Ascending aorta (tissue), 2 donors: ENCODE measurements around the gene VGLL3. TPM values are rescaled to one million over a fixed set of nuclear protein-coding genes. Genes with fewer than 3 reads are reported as not detected.

Experiments
- DNase-seq, 2 donors: peaks; one replicate each; pipeline ENCODE4 v3.0.0-alpha.2; 2019; ENCODE audit warnings: low spot score in 2 of 2
- H3K27ac ChIP-seq, 2 donors: fragments of 200-600 bp; sonication (generic); one replicate each; pipeline ENCODE4 v1.5.1; 2016 to 2017; ENCODE audit warnings: mild to moderate bottlenecking in 1 of 2
- H3K27me3 ChIP-seq: fragments of 200-600 bp; sonication (generic); one replicate; pipeline ENCODE4 v1.5.1; 2017
- H3K36me3 ChIP-seq, 2 donors: fragments of 200-600 bp; sonication (generic); one replicate each; pipeline ENCODE4 v1.5.1; 2016
- H3K4me1 ChIP-seq, 2 donors: fragments of 200-600 bp; sonication (generic); one replicate each; pipeline ENCODE4 v1.5.1; 2016 to 2017; ENCODE audit warnings: mild to moderate bottlenecking in 1 of 2
- H3K4me3 ChIP-seq, 2 donors: fragments of 200-600 bp; sonication (generic); one replicate each; pipeline ENCODE4 v1.5.1; 2016 to 2017; ENCODE audit warnings: mild to moderate bottlenecking in 1 of 2
- H3K9me3 ChIP-seq, 2 donors: fragments of 200-600 bp; sonication (generic); one replicate each; pipeline ENCODE4 v1.5.1; 2016
- CTCF ChIP-seq, 3 experiments: fragments of 200-600 bp in 2 of 3; fragments of 450-650 bp in 1 of 3; sonication (generic) in 2 of 3; IDR thresholded peaks; one replicate each; pipeline ENCODE4 v1.5.1; 2016 to 2019; ENCODE audit warnings: antibody characterized with exemption in 3 of 3, mild to moderate bottlenecking in 1 of 3, moderate library complexity in 1 of 3
- intact Hi-C: fragments of 100-400 bp; cut with DNase I; formaldehyde crosslinking; loops from one replicate; pipeline ENCODE4 v1.15.1; 2023
- total RNA-seq: library from RNA; depleted of rRNA; stranded (reverse); fragments of >200 nt; gene quantifications from one replicate; pipeline ENCODE4 v1.1.0, GENCODE V29; 2016

Gene VGLL3
- total RNA-seq, 1 donor from 2014 or later, result 138 TPM

DNA sequence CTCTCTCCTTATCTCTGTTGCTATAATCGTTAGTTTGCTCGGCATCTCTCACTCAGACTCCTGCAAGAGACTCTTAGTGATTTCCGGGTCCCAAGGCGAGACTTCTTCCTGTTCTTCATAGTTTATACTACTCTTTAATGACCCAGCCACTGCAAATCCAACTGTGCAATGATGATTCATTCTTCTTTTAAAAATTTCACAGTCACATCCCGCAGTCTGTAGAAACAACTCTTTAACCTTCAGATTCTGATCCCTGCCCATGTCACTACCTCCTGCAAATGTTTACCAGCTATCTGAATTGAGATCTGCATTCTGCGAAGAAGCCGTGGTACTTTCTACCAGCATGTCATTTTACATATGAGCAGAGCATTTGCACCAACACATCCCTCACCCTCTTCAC is 2.8 kb upstream of the VGLL3 start:
- TF ChIP-seq CTCF (IDR thresholded peaks at IDR 0.05), result no peak
- no peak overlapping the region for H3K27ac ChIP-seq
- no peaks in the 10 kb centered on the region for H3K27me3 ChIP-seq
- DNase-seq, result no peak
- no peaks in the 10 kb centered on the region for H3K36me3 ChIP-seq
- H3K4me1 ChIP-seq, result no peaks in the 10 kb centered on the region
- H3K4me3 ChIP-seq, result no peak overlapping the region
- intact Hi-C loops, result no loop called here
- H3K9me3 ChIP-seq, result no peaks in the 10 kb centered on the region

DNA sequence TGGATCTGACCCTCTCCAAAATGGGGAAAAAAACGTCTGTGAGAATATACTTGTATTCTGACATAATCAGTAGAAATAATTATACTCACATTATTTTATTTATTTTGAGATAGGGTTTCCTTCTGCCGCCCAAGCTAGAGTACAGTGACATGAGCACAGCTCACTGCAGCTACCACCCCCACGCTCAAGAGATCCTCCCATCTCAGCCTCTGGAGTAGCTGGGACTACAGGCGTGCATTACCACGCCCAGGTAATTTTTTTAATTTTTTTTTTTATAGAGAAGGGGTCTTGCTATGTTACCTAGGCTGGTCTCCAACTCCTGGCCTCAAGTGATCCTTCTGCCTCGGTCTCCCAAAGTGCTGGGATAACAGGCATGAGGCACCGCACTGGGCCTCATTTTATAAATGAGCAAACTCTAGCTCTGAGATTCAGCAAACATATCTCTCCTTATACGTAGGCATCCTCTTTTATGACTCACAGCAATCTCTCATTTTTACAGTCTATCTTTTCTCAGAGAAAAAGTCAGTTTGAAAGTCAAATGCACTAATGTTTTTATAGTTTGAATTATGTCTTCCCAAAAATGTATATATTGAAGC is 989 bp upstream of the VGLL3 start:
- intact Hi-C loops, result loop anchor here (2.0 kb wide), 4 partner anchors 55 to 235 kb away; partner anchors contain the start of gene CHMP2B
- Histone ChIP-seq H3K4me1 (no peaks in the 10 kb centered on the region), H3K27ac (peak overlapping the region; percentile 90 to 91), H3K9me3 (no peaks in the 10 kb centered on the region), H3K36me3 (no peaks in the 10 kb centered on the region), H3K27me3 (no peaks in the 10 kb centered on the region), H3K4me3 (peak overlapping the region; percentile 65 to 89)
- no peak for DNase-seq
- TF ChIP-seq CTCF (IDR thresholded peaks at IDR 0.05), result no peak

DNA sequence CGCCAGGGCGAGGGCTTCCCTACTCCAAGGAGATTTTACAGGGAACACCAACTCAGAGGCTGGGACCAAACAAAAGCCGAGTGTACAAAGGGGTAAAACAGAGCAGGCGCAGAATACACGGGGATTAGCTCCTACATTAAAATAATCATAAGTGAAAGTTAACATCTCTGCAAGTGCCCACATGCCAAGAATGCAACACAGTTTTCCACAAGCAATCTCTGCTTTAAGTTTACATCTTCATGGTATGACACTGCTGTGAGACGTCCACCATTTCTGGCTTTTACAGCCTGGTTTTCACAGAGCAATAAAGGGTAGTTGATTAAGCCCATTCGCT is 500 bp upstream of the VGLL3 start:
- intact Hi-C loops, result loop anchor here (2.0 kb wide), 4 partner anchors 55 to 235 kb away; partner anchors contain the start of gene CHMP2B
- no peak for TF ChIP-seq CTCF (IDR thresholded peaks at IDR 0.05)
- Histone ChIP-seq H3K4me3 (peak overlapping the region; percentile 65 to 89), H3K36me3 (no peaks in the 10 kb centered on the region), H3K4me1 (peaks cover 0 to 4% of the 10 kb centered on the region in 2 donors), H3K27me3 (no peaks in the 10 kb centered on the region), H3K27ac (peak overlapping the region; percentile 90 to 91), H3K9me3 (no peaks in the 10 kb centered on the region)
- no peak for DNase-seq

DNA sequence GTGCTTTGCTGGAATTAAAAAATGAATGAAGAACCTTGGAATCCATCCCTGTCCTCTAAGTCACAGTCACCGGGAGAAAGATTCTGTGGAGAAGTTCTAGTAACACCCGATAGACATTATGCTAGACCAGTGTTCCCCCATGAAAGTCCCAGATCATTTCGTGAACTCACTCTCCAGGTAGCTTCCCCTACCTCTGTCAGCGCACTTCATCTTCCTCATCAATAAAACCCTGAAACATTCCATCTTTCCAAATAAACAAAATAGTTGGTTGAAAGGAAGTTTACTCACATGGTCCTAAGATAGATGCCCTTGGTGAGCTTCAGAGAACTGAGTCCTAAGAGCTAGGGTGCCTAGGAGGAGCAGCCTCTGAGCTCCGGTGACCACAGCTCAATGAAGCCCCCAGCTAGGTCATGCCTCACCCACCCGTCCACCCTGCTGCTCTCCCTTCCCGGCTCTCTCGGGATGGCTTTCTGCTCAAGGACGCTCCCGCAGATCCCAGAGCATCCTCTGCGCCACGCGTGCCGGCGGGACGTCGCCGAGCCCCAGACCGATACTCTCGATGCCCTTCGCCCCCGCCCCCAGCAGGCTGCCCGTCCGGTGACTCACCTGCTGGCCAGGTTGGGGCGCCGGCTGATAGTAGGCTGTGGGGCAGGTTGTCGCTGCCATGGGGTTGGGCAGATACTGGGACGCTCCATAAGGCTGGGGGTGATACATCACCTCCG is 776 bp downstream of the VGLL3 start:
- Histone ChIP-seq H3K27me3 (no peaks in the 10 kb centered on the region), H3K9me3 (no peaks in the 10 kb centered on the region), H3K36me3 (no peaks in the 10 kb centered on the region), H3K4me3 (peak overlapping the region; percentile 65 to 89), H3K4me1 (peaks cover 0 to 13% of the 10 kb centered on the region in 2 donors), H3K27ac (peak overlapping the region; percentile 90 to 91)
- no peak for TF ChIP-seq CTCF (IDR thresholded peaks at IDR 0.05)
- intact Hi-C loops, result loop anchor here (2.0 kb wide), 4 partner anchors 53 to 237 kb away; partner anchors contain the start of gene CHMP2B
- peak in 1 of 2 donors; percentile 81 for DNase-seq

DNA sequence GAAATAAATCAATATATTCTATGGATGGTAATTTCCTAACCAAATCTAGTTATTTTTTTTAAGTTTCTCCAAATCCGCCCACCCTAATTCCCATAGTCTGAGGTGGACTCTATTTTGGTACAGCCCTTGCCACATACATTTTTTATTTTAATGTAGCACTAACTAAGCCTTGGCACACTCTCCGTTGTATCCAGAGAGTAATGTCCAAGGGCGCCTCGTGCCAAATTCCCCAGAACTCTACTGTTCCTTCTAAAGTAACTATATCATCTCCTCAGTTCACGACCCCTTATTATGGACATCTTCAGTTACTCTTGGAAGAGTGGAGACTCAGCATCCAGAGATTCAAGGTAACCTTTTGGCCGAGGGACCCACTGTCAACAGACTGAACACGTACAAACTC is 1.3 kb downstream of the VGLL3 start:
- Histone ChIP-seq H3K4me1 (peaks cover 0 to 17% of the 10 kb centered on the region in 2 donors), H3K9me3 (no peaks in the 10 kb centered on the region), H3K27ac (peak overlapping the region; percentile 90 to 91), H3K27me3 (no peaks in the 10 kb centered on the region), H3K4me3 (peak overlapping the region; percentile 65 to 89), H3K36me3 (no peaks in the 10 kb centered on the region)
- no peak for TF ChIP-seq CTCF (IDR thresholded peaks at IDR 0.05)
- no peak for DNase-seq
- intact Hi-C loops, result loop anchor here (2.0 to 10.0 kb wide), 5 partner anchors 53 to 1065 kb away; partner anchors contain the start of genes CGGBP1, CHMP2B and ZNF654
